Activated T-helper 17 cell treated with anti-CD3 and anti-CD28 coated beads, Interleukin-2, amount 50 U/mL, for 72 hours (primary cell): ENCODE measurements around the gene THEMIS. TPM values are rescaled to one million over a fixed set of nuclear protein-coding genes. Genes with fewer than 3 reads are reported as not detected.
A peak's percentile ranks its signal among the peaks of the same experiment; 100 is the strongest.

ENCODE experiments used
- ATAC-seq: fragments of 150-1000 bp; cut with Tn5 transposase; replicated peaks from 2 replicates; pipeline ENCODE4 v1.10.0; 2021; ENCODE audit warnings: mild to moderate bottlenecking, moderate library complexity
- H3K27ac Mint-ChIP-seq: one replicate; pipeline ENCODE4 v1.8.0; 2022; ENCODE audit warnings: mixed read lengths
- H3K27me3 Mint-ChIP-seq: one replicate; pipeline ENCODE4 v1.8.0; 2022; ENCODE audit warnings: mixed read lengths
- H3K36me3 Mint-ChIP-seq: one replicate; pipeline ENCODE4 v1.8.0; 2022; ENCODE audit warnings: low read depth, mild to moderate bottlenecking, mixed read lengths
- H3K4me1 Mint-ChIP-seq: one replicate; pipeline ENCODE4 v1.8.0; 2022; ENCODE audit warnings: mixed read lengths
- H3K4me3 Mint-ChIP-seq: one replicate; pipeline ENCODE4 v1.8.0; 2022; ENCODE audit warnings: mild to moderate bottlenecking, mixed read lengths
- H3K9me3 Mint-ChIP-seq: one replicate; pipeline ENCODE4 v1.8.0; 2022; ENCODE audit warnings: mixed read lengths
- total RNA-seq, 2 donors: library from RNA; stranded (reverse); gene quantifications; one replicate each; pipeline ENCODE4 v1.2.3, GENCODE V29; 2022

The THEMIS gene
- total RNA-seq, 2 donors from 2014 or later = 64.9 to 72.9 TPM

- H3K27ac Mint-ChIP-seq = no peak overlapping the region
- no peak overlapping the region for H3K4me3 Mint-ChIP-seq
- H3K4me1 Mint-ChIP-seq = peaks cover 48% of the 10 kb centered on the region
- H3K27me3 Mint-ChIP-seq = no peaks in the 10 kb centered on the region
- peaks cover 36% of the 10 kb centered on the region for H3K36me3 Mint-ChIP-seq
- no peak for ATAC-seq
- no peaks in the 10 kb centered on the region for H3K9me3 Mint-ChIP-seq
Measured at GRCh38 chr6:127860723-127861122, 40.1 kb downstream of the THEMIS start.

DNA sequence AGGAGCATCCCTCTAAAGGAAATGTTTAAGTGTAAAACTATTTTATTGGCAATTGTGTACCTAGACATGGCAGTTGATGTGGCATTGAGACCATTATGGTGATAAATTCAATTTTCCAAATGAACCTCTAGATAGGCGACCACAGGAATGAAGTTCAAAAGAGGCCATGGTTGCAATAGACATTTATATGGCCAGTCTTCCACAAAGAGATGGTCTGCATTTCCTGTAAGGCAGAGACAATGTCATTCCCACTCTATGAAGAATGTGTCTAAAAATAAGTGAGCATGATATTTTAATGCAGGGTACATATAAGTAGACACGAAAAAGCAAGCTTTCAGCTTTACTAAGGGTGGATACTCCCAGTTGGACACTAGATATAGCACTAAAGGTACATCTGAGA lies 40.9 kb downstream of the THEMIS start:
- Mint-ChIP-seq H3K27me3 (no peaks in the 10 kb centered on the region), H3K9me3 (no peaks in the 10 kb centered on the region), H3K36me3 (peaks cover 37% of the 10 kb centered on the region), H3K4me1 (peaks cover 50% of the 10 kb centered on the region), H3K4me3 (no peak overlapping the region), H3K27ac (no peak overlapping the region)
- no peak for ATAC-seq

DNA sequence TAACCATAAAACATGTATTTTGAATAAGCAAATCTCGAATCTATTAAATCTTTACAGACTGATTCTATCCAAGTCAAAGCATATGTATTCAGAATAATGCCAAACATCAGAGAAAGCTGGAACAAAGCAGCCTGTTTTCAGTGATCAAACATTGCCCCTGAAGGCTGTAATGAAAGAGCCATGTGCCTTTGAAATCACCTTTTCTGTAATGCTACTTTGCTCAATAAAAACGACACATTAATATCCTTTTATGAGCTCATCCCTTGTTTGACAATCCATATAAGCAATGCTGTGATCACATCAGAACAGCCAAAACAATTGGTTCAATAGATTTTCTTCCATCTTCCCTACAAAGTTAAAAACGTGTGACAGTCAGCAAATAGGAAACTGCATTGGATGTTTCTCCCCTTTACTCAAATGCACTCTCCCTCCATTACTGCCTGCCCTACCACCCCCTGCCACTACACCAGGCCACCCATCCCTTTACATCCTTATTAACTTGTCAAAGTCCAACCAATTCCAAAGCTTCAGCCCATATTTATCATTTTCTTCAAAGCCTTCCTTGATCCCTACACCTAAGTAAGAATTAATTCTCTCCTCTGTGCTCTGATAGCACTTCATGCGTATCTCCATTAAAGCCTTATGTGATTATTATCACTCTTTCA lies 42.0 kb downstream of the THEMIS start:
- no peaks in the 10 kb centered on the region for H3K27me3 Mint-ChIP-seq
- peak; percentile 37 for ATAC-seq
- H3K27ac Mint-ChIP-seq = peak overlapping the region; percentile 26
- H3K36me3 Mint-ChIP-seq = peaks cover 37% of the 10 kb centered on the region
- H3K4me1 Mint-ChIP-seq = peaks cover 47% of the 10 kb centered on the region
- no peaks in the 10 kb centered on the region for H3K9me3 Mint-ChIP-seq
- H3K4me3 Mint-ChIP-seq = peak overlapping the region; percentile 32

GRCh38 chr6:127857051-127857637 lies 43.7 kb downstream of the THEMIS start:
- Mint-ChIP-seq H3K4me1 (peaks cover 46% of the 10 kb centered on the region), H3K27ac (peak overlapping the region; percentile 49), H3K27me3 (no peaks in the 10 kb centered on the region), H3K4me3 (peak overlapping the region; percentile 55), H3K9me3 (no peaks in the 10 kb centered on the region), H3K36me3 (peaks cover 41% of the 10 kb centered on the region)
- peak; percentile 28 for ATAC-seq

GRCh38 chr6:127855542-127856159 lies 45.2 kb downstream of the THEMIS start:
- Mint-ChIP-seq H3K36me3 (peaks cover 55% of the 10 kb centered on the region), H3K9me3 (no peaks in the 10 kb centered on the region), H3K4me3 (peak overlapping the region; percentile 55), H3K4me1 (peaks cover 50% of the 10 kb centered on the region), H3K27me3 (no peaks in the 10 kb centered on the region), H3K27ac (peak overlapping the region; percentile 58)
- ATAC-seq = peak; percentile 62

DNA sequence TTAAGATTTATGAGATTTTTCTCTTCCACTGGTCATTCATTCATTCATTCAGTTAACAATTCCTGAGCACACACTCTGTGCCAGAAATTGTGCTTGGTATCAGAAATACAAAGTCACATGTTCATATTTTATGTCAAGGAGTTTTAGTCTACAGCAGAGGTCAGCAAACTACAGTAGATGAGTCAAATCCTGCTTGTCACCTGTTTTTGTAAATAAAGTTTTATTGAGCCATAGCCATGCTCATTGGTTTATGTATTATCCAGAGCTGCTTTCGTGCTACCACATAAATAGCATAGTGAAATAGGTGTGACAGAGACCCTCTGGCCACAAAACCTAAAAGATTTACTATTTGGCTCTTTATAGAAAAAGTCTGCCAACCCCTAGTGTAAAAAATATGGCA lies 46.8 kb downstream of the THEMIS start:
- no peak for ATAC-seq
- Mint-ChIP-seq H3K9me3 (no peaks in the 10 kb centered on the region), H3K4me3 (no peak overlapping the region), H3K36me3 (peaks cover 71% of the 10 kb centered on the region), H3K27me3 (no peaks in the 10 kb centered on the region), H3K4me1 (peaks cover 59% of the 10 kb centered on the region), H3K27ac (no peak overlapping the region)

DNA sequence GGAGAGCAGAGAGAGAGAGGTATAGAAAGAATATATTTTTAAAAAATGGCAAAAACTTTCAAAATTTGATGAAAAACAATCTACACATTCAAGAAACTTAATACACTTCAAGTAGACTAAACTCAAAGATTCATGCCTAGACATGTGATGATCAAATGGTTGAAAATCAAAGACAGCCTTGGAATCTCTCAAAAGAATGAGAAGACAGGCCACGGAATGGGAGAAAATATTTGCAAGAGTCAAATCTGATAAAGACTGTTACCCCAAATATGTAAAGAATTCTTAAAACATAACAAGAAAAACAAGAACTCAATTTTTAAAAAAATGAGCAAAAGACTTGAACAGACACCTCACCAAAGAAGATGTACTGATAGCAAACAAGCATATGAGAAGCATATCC lies 49.7 kb downstream of the THEMIS start:
- Mint-ChIP-seq H3K36me3 (peaks cover 100% of the 10 kb centered on the region), H3K9me3 (no peaks in the 10 kb centered on the region), H3K4me1 (peaks cover 56% of the 10 kb centered on the region), H3K27me3 (no peaks in the 10 kb centered on the region), H3K27ac (no peak overlapping the region), H3K4me3 (no peak overlapping the region)
- ATAC-seq = no peak

- Mint-ChIP-seq H3K27ac (no peak overlapping the region), H3K9me3 (no peaks in the 10 kb centered on the region), H3K4me1 (peaks cover 34% of the 10 kb centered on the region), H3K27me3 (no peaks in the 10 kb centered on the region), H3K36me3 (peaks cover 99% of the 10 kb centered on the region), H3K4me3 (no peak overlapping the region)
- no peak for ATAC-seq
Measured at GRCh38 chr6:127845242-127845641, 55.6 kb downstream of the THEMIS start.

- no peak overlapping the region for H3K4me3 Mint-ChIP-seq
- peaks cover 99% of the 10 kb centered on the region for H3K36me3 Mint-ChIP-seq
- peaks cover 32% of the 10 kb centered on the region for H3K4me1 Mint-ChIP-seq
- H3K9me3 Mint-ChIP-seq = no peaks in the 10 kb centered on the region
- no peak for ATAC-seq
- no peaks in the 10 kb centered on the region for H3K27me3 Mint-ChIP-seq
- H3K27ac Mint-ChIP-seq = no peak overlapping the region
Measured at GRCh38 chr6:127844529-127844928, 56.3 kb downstream of the THEMIS start.

- H3K9me3 Mint-ChIP-seq = no peaks in the 10 kb centered on the region
- ATAC-seq = no peak
- no peak overlapping the region for H3K27ac Mint-ChIP-seq
- H3K36me3 Mint-ChIP-seq = peaks cover 95% of the 10 kb centered on the region
- no peak overlapping the region for H3K4me3 Mint-ChIP-seq
- no peaks in the 10 kb centered on the region for H3K27me3 Mint-ChIP-seq
- peaks cover 29% of the 10 kb centered on the region for H3K4me1 Mint-ChIP-seq
Measured at GRCh38 chr6:127843582-127843981, 57.3 kb downstream of the THEMIS start.

- ATAC-seq = no peak
- no peak overlapping the region for H3K27ac Mint-ChIP-seq
- H3K4me3 Mint-ChIP-seq = no peak overlapping the region
- H3K27me3 Mint-ChIP-seq = no peaks in the 10 kb centered on the region
- no peaks in the 10 kb centered on the region for H3K9me3 Mint-ChIP-seq
- peaks cover 29% of the 10 kb centered on the region for H3K4me1 Mint-ChIP-seq
- peaks cover 90% of the 10 kb centered on the region for H3K36me3 Mint-ChIP-seq
Measured at GRCh38 chr6:127842562-127842961, 58.3 kb downstream of the THEMIS start.

DNA sequence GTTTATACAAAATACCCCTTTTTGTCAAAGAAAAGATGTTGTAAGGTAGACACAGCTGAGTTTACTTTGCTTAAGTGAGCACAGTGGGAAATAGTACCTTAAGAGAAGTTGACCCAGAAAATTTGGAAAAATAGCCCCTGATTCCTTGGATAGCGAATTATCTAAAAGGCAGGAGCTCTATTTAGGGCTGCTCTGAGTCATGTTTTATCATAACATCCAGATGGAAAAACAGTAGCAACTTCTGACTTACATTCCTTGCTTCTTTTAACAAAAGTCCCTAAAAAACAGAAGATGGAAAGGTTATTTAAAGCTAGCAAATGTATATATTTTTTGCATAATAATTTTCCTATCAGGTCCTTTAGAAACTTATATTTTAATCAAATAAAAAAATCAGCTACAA lies 59.0 kb downstream of the THEMIS start:
- no peak for ATAC-seq
- Mint-ChIP-seq H3K36me3 (peaks cover 88% of the 10 kb centered on the region), H3K9me3 (no peaks in the 10 kb centered on the region), H3K4me3 (no peak overlapping the region), H3K27me3 (no peaks in the 10 kb centered on the region), H3K27ac (no peak overlapping the region), H3K4me1 (peaks cover 25% of the 10 kb centered on the region)

GRCh38 chr6:127834136-127834535 lies 66.7 kb downstream of the THEMIS start:
- H3K4me1 Mint-ChIP-seq = peaks cover 10% of the 10 kb centered on the region

GRCh38 chr6:127833336-127833735 lies 67.5 kb downstream of the THEMIS start:
- Mint-ChIP-seq H3K27ac (no peak overlapping the region), H3K36me3 (peaks cover 83% of the 10 kb centered on the region)

More at GRCh38 chr6:127834136-127834535, 66.7 kb downstream of the THEMIS start:
- Mint-ChIP-seq H3K4me3 (no peak overlapping the region), H3K9me3 (no peaks in the 10 kb centered on the region), H3K27ac (no peak overlapping the region), H3K27me3 (no peaks in the 10 kb centered on the region), H3K36me3 (peaks cover 80% of the 10 kb centered on the region)
- ATAC-seq = no peak

DNA sequence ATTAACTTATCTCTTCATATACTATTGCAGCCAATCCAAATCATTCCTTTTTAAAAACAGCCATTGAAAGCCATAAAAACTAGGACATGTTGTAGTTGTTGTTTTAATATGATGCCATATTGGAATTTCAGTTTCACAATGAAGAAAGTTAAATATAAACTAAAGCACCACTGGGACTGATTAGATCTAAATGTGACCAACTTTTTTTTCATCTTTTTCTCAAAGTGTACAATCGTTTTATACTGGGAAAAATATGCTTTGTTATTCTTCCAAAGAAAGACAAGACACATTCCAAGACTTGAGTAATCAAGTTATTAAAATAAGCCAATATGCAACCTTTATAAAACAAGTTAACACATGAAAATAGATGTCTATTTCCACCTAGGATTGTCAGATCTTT lies 68.5 kb downstream of the THEMIS start:
- H3K36me3 Mint-ChIP-seq = peaks cover 89% of the 10 kb centered on the region

More at GRCh38 chr6:127833336-127833735, 67.5 kb downstream of the THEMIS start:
- Mint-ChIP-seq H3K4me1 (peaks cover 10% of the 10 kb centered on the region), H3K4me3 (no peak overlapping the region), H3K27me3 (no peaks in the 10 kb centered on the region), H3K9me3 (no peaks in the 10 kb centered on the region)
- ATAC-seq = no peak

More for the DNA sequence above, 68.5 kb downstream of the THEMIS start:
- Mint-ChIP-seq H3K4me3 (no peak overlapping the region), H3K27me3 (no peaks in the 10 kb centered on the region), H3K4me1 (peaks cover 17% of the 10 kb centered on the region), H3K27ac (no peak overlapping the region), H3K9me3 (no peaks in the 10 kb centered on the region)
- no peak for ATAC-seq
